Measurements from ENCODE around the gene U2AF2. TPM values are rescaled to one million over a fixed set of nuclear protein-coding genes. Genes with fewer than 3 reads are reported as not detected.

U2AF2 gene
- total and polyA plus RNA-seq, 2 of the 8 experiments (the other 6 are each of a cell fraction or from before 2014, with no cell fraction given), result 162 to 252 TPM

- TF ChIP-seq ASH2L (IDR thresholded peaks at IDR 0.05; ENCODE audit: low read length) (no peak), SP4 (IDR thresholded peaks at IDR 0.05; ENCODE audit: low read length) (peak; percentile 81), BRCA1 (IDR thresholded peaks at IDR 0.05; ENCODE audit: low read depth, low read length) (no peak), CTBP2 (IDR thresholded peaks at IDR 0.05; ENCODE audit: borderline replicate concordance, insufficient read depth, insufficient read length, low read length) (no peak), BCL11A (IDR thresholded peaks at IDR 0.05; ENCODE audit: low read depth in 2 of 2, low read length in 2 of 2) (no peak), CEBPB (IDR thresholded peaks at IDR 0.05; ENCODE audit: low read depth, low read length) (no peak), KDM5A (IDR thresholded peaks at IDR 0.05; ENCODE audit: low read length) (no peak), SIX5 (IDR thresholded peaks at IDR 0.05; ENCODE audit: low read depth, low read length) (no peak), ATF3 (IDR thresholded peaks at IDR 0.05; ENCODE audit: insufficient read depth, low read depth, low read length) (no peak), HDAC6 (IDR thresholded peaks at IDR 0.05; ENCODE audit: low read depth, low read length) (no peak), HDAC2 (IDR thresholded peaks at IDR 0.05; ENCODE audit: borderline replicate concordance in 1 of 2, low read depth in 2 of 2, low read length in 2 of 2) (no peak), EGR1 (IDR thresholded peaks at IDR 0.05; ENCODE audit: borderline replicate concordance, low read depth, low read length) (no peak), RBBP5 (IDR thresholded peaks at IDR 0.05; ENCODE audit: borderline replicate concordance, low read depth, low read length) (no peak), USF2 (IDR thresholded peaks at IDR 0.05; ENCODE audit: low read length) (no peak; the same call in 1 of the 2 replicates), YY1 (IDR thresholded peaks at IDR 0.05; ENCODE audit: low read depth, low read length) (no peak), RFX5 (IDR thresholded peaks at IDR 0.05; ENCODE audit: borderline replicate concordance, low read depth, low read length) (no peak), TEAD4 (IDR thresholded peaks at IDR 0.05; ENCODE audit: low read depth, low read length) (no peak), CBX8 (IDR thresholded peaks at IDR 0.05; ENCODE audit: borderline replicate concordance, low read depth, low read length) (no peak), EZH2 (IDR thresholded peaks at IDR 0.05; ENCODE audit: low read depth, low read length, severe bottlenecking) (no peak), CREB1 (IDR thresholded peaks at IDR 0.05) (peak; percentile 43; the same call in 1 of the 2 replicates), ATF2 (IDR thresholded peaks at IDR 0.05; ENCODE audit: low read length) (no peak), SP2 (IDR thresholded peaks at IDR 0.05; ENCODE audit: low read length) (no peak), POU5F1 (IDR thresholded peaks at IDR 0.05; ENCODE audit: low read depth, low read length) (no peak)
Measured at GRCh38 chr19:55605207-55605636, 49.6 kb upstream of the U2AF2 start (continued).

All from H1 (cell line).